Osteoblast (primary cell): ENCODE data around the gene ARHGAP6. TPM values are rescaled to one million over a fixed set of nuclear protein-coding genes. Genes with fewer than 3 reads are reported as not detected.

ENCODE experiments used
- DNase-seq: peaks from one replicate; pipeline ENCODE4 v3.0.0; 2011; ENCODE audit warnings: low spot score, mixed read lengths; ENCODE audit not compliant: insufficient read length; ENCODE audit errors: missing footprints
- H2AFZ ChIP-seq: 2 replicates; pipeline ENCODE4 v1.6.0; 2011; ENCODE audit warnings: mild to moderate bottlenecking, low read length
- H3K27ac ChIP-seq: 2 replicates; pipeline ENCODE4 v1.5.1; 2011; ENCODE audit warnings: mild to moderate bottlenecking, low read depth, low read length, moderate library complexity
- H3K27me3 ChIP-seq: 2 replicates; pipeline ENCODE4 v1.6.0; 2012; ENCODE audit warnings: mild to moderate bottlenecking, control low read depth, inconsistent platforms, low read length, moderate library complexity; ENCODE audit not compliant: insufficient read depth
- H3K36me3 ChIP-seq: 2 replicates; pipeline ENCODE4 v1.5.1; 2011; ENCODE audit warnings: mild to moderate bottlenecking, low read length, control low read depth, moderate library complexity; ENCODE audit not compliant: insufficient read depth
- H3K4me1 ChIP-seq: 2 replicates; pipeline ENCODE4 v1.5.1; 2011; ENCODE audit warnings: mild to moderate bottlenecking, low read length, control low read depth, moderate library complexity; ENCODE audit not compliant: insufficient read depth
- H3K4me2 ChIP-seq: 2 replicates; pipeline ENCODE4 v1.6.0; 2011; ENCODE audit warnings: mild to moderate bottlenecking, low read length; ENCODE audit not compliant: insufficient read depth
- H3K4me3 ChIP-seq: fragments of 200-600 bp; sonication (generic); 3 replicates; pipeline ENCODE4 v1.5.1; 2012; ENCODE audit warnings: mild to moderate bottlenecking, low read length, inconsistent platforms; ENCODE audit not compliant: insufficient read depth
- H3K79me2 ChIP-seq: 2 replicates; pipeline ENCODE4 v1.6.0; 2012; ENCODE audit warnings: mild to moderate bottlenecking, low read length, control low read depth, inconsistent platforms; ENCODE audit not compliant: insufficient read depth
- H3K9me3 ChIP-seq: 2 replicates; pipeline ENCODE4 v1.5.1; 2011; ENCODE audit warnings: low read depth, low read length, control low read depth
- H4K20me1 ChIP-seq: 2 replicates; pipeline ENCODE4 v1.6.0; 2012; ENCODE audit warnings: mild to moderate bottlenecking, low read length, control low read depth; ENCODE audit not compliant: insufficient read depth
- total RNA-seq: library from RNA; depleted of rRNA; stranded (reverse); fragments of >200 nt; gene quantifications from 2 replicates; pipeline ENCODE4 v1.2.3, GENCODE V29; 2012
- TF ChIP-seq, protein P1 (sequence below): IDR thresholded peaks from 2 replicates; pipeline ENCODE4 v1.5.1; 2011; ENCODE audit warnings: mild to moderate bottlenecking, low read depth, low read length, moderate library complexity; ENCODE audit errors: extremely low read depth

Gene ARHGAP6
- total RNA-seq, 1 donor = 2.2 TPM

- Histone ChIP-seq H3K9me3 (no peaks in the 10 kb centered on the region), H3K4me1 (peaks cover 24% of the 10 kb centered on the region), H3K79me2 (no peaks in the 10 kb centered on the region), H2AFZ (no peak overlapping the region), H4K20me1 (no peaks in the 10 kb centered on the region), H3K27me3 (no peaks in the 10 kb centered on the region), H3K27ac (no peak overlapping the region), H3K4me3 (no peak overlapping the region), H3K4me2 (no peak overlapping the region), H3K36me3 (no peaks in the 10 kb centered on the region)
- DNase-seq = no peak
- TF ChIP-seq, protein P1, sequence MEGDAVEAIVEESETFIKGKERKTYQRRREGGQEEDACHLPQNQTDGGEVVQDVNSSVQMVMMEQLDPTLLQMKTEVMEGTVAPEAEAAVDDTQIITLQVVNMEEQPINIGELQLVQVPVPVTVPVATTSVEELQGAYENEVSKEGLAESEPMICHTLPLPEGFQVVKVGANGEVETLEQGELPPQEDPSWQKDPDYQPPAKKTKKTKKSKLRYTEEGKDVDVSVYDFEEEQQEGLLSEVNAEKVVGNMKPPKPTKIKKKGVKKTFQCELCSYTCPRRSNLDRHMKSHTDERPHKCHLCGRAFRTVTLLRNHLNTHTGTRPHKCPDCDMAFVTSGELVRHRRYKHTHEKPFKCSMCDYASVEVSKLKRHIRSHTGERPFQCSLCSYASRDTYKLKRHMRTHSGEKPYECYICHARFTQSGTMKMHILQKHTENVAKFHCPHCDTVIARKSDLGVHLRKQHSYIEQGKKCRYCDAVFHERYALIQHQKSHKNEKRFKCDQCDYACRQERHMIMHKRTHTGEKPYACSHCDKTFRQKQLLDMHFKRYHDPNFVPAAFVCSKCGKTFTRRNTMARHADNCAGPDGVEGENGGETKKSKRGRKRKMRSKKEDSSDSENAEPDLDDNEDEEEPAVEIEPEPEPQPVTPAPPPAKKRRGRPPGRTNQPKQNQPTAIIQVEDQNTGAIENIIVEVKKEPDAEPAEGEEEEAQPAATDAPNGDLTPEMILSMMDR = no peak
These were observed 187.7 kb downstream of the ARHGAP6 start for GRCh38 chrX:11478026-11478425.

DNA sequence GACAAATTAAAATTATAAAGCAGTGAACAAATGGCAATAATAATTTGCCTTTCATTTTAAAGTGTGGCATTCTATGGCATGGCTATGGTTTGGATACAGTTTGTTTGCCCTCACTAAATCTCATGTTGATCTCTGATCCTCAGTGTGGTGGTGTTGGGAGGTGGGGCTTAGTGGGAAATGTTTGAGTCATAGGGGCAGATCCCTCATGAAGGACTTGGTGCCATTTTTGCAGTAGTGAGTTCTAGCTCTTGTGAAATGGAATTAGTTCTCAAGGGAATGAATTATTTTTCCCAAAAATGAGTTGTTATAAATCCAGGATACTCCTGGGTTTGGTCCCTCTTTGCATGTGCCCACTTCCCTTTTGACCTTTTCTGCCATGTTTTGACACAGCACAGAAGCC, 191.1 kb downstream of the ARHGAP6 start:
- no peak overlapping the region for H3K4me3 ChIP-seq
- H3K27ac ChIP-seq = no peak overlapping the region
- DNase-seq = no peak
- peaks cover 28% of the 10 kb centered on the region for H3K4me1 ChIP-seq
- no peaks in the 10 kb centered on the region for H3K79me2 ChIP-seq
- H4K20me1 ChIP-seq = no peaks in the 10 kb centered on the region
- H2AFZ ChIP-seq = no peak overlapping the region
- H3K36me3 ChIP-seq = no peaks in the 10 kb centered on the region
- TF ChIP-seq, protein P1 = no peak
- H3K4me2 ChIP-seq = no peak overlapping the region
- H3K27me3 ChIP-seq = no peaks in the 10 kb centered on the region
- H3K9me3 ChIP-seq = no peaks in the 10 kb centered on the region

- Histone ChIP-seq H3K36me3 (no peaks in the 10 kb centered on the region), H3K4me1 (peaks cover 26% of the 10 kb centered on the region), H2AFZ (no peak overlapping the region), H3K4me2 (no peak overlapping the region), H4K20me1 (no peaks in the 10 kb centered on the region), H3K27ac (no peak overlapping the region), H3K4me3 (no peak overlapping the region), H3K79me2 (no peaks in the 10 kb centered on the region), H3K9me3 (no peaks in the 10 kb centered on the region), H3K27me3 (no peaks in the 10 kb centered on the region)
- DNase-seq = no peak
- TF ChIP-seq, protein P1 = no peak
These were observed 191.7 kb downstream of the ARHGAP6 start for GRCh38 chrX:11474021-11474420.

GRCh38 chrX:11472879-11473278, 192.8 kb downstream of the ARHGAP6 start:
- H3K4me2 ChIP-seq = no peak overlapping the region
- H2AFZ ChIP-seq = no peak overlapping the region
- no peaks in the 10 kb centered on the region for H3K36me3 ChIP-seq
- H3K9me3 ChIP-seq = no peaks in the 10 kb centered on the region
- DNase-seq = no peak
- H3K27ac ChIP-seq = peak overlapping the region; percentile 87
- H4K20me1 ChIP-seq = no peaks in the 10 kb centered on the region
- peaks cover 26% of the 10 kb centered on the region for H3K4me1 ChIP-seq
- no peaks in the 10 kb centered on the region for H3K27me3 ChIP-seq
- no peak overlapping the region for H3K4me3 ChIP-seq
- TF ChIP-seq, protein P1 = no peak
- H3K79me2 ChIP-seq = no peaks in the 10 kb centered on the region
